Vagina (tissue), 2 donors: Measurements from ENCODE around the gene GNAO1.

ENCODE experiments used
- CTCF ChIP-seq, 3 experiments: fragments of 450-650 bp in 2 of 3; fragments of 200-600 bp in 1 of 3; sonication (generic) in 1 of 3; IDR thresholded peaks; one replicate each; pipeline ENCODE4 v1.5.1; 2017 to 2019; ENCODE audit warnings: antibody characterized with exemption in 3 of 3, mild to moderate bottlenecking in 2 of 3, moderate library complexity in 2 of 3
- POLR2AphosphoS5 ChIP-seq, 2 donors: sonication (generic); formaldehyde crosslinking; IDR thresholded peaks; one replicate each; pipeline ENCODE4 v1.9.0; 2017; ENCODE audit warnings: antibody characterized with exemption in 2 of 2, mild to moderate bottlenecking in 2 of 2, low read depth in 1 of 2; ENCODE audit not compliant: insufficient read depth in 1 of 2

GRCh38 chr16:56310690-56311089 lies 119.4 kb downstream of the GNAO1 start:
- TF ChIP-seq CTCF (IDR thresholded peaks at IDR 0.05) (no peak), POLR2AphosphoS5 (IDR thresholded peaks at IDR 0.05; ENCODE audit: insufficient read depth in 1 of 2, low read depth in 1 of 2) (no peak)
